A549 (cell line): ENCODE results near the gene OLFML3. TPM values are rescaled to one million over a fixed set of nuclear protein-coding genes. Genes with fewer than 3 reads are reported as not detected.

Source experiments
- ATAC-seq, 2 experiments: fragments of 200-7000 bp in 1 of 2; fragments of >200 bp in 1 of 2; cut with Nextera tagmentation in 1 of 2; cut with Tn5 transposase in 1 of 2; 3 replicates each; pipeline versions ENCODE4 v1.8.0 to v1.9.1; 2018 to 2020; ENCODE audit warnings: mild to moderate bottlenecking in 1 of 2, moderate library complexity in 1 of 2
- CTCF ChIA-PET: fragments of 300-600 bp; sonication (Branson Sonifier 250); formaldehyde crosslinking; extraction: SDS; loops from one replicate; lab custom pipeline; 2021; ENCODE audit warnings: antibody characterized with exemption, inconsistent platforms; lab: Yijun Ruan, JAX
- POLR2A ChIA-PET: fragments of 350-600 bp; formaldehyde crosslinking; extraction: SDS; loops from one replicate; lab custom pipeline; 2021; ENCODE audit warnings: antibody characterized with exemption, inconsistent platforms; lab: Yijun Ruan, JAX
- DNase-seq, 2 experiments: peaks; one replicate each; pipeline versions ENCODE4 v3.0.0 to v3.0.0-alpha.2; 2011 to 2016; ENCODE audit warnings: low read depth in 1 of 2, low spot score in 1 of 2
- FAIRE-seq: peaks from 2 replicates; lab custom pipeline; 2011; peaks lifted over from hg19 to GRCh38; lab: Jason Lieb, UNC
- H3K27ac ChIP-seq, 2 experiments: fragments of >200 bp; sonication (Bioruptor Twin); formaldehyde crosslinking; 3 replicates each; pipeline ENCODE4 v1.5.1; 2016 to 2017
- H3K4me1 ChIP-seq: fragments of >200 bp; sonication (Bioruptor Twin); formaldehyde crosslinking; 3 replicates; pipeline ENCODE4 v1.6.1; 2016
- H3K4me2 ChIP-seq: fragments of >200 bp; sonication (Bioruptor Twin); formaldehyde crosslinking; 3 replicates; pipeline ENCODE4 v1.6.1; 2016
- H3K4me3 ChIP-seq: fragments of >200 bp; sonication (Bioruptor Twin); formaldehyde crosslinking; 3 replicates; pipeline ENCODE4 v1.5.1; 2016
- H3K9me3 ChIP-seq: fragments of >200 bp; sonication (Bioruptor Twin); formaldehyde crosslinking; 3 replicates; pipeline ENCODE4 v1.6.1; 2016
- CBX2 ChIP-seq: fragments of 200-600 bp; sonication (generic); IDR thresholded peaks from 2 replicates; pipeline ENCODE4 v1.6.1; 2016; ENCODE audit warnings: low read depth, mild to moderate bottlenecking, borderline replicate concordance
- CHD2 ChIP-seq: fragments of 150-350 bp; IDR thresholded peaks from 2 replicates; pipeline ENCODE4 v1.6.1; 2014; ENCODE audit warnings: low read length; ENCODE audit not compliant: partially characterized antibody
- ESRRA ChIP-seq: fragments of 150-350 bp; IDR thresholded peaks from 2 replicates; pipeline ENCODE4 v1.6.1; 2014; ENCODE audit warnings: mild to moderate bottlenecking, low read length, borderline replicate concordance
- FOSL2 ChIP-seq, 2 experiments: fragments of 450-650 bp in 1 of 2; fragments of >200 bp in 1 of 2; sonication (Bioruptor Twin) in 1 of 2; formaldehyde crosslinking; IDR thresholded peaks; 2 replicates each; pipeline versions ENCODE4 v1.5.0 to v1.6.1; 2016 to 2020; ENCODE audit warnings: mild to moderate bottlenecking in 1 of 2, moderate library complexity in 1 of 2
- FOXS1 ChIP-seq: fragments of 250-450 bp; sonication (Bioruptor Pico); IDR thresholded peaks from 2 replicates; pipeline ENCODE4 v1.5.0; 2020; ENCODE audit warnings: mild to moderate bottlenecking, moderate library complexity
- GATA3 ChIP-seq: IDR thresholded peaks from 2 replicates; pipeline ENCODE4 v1.6.1; 2012; ENCODE audit warnings: borderline replicate concordance
- HDAC2 ChIP-seq: fragments of 200-600 bp; sonication (generic); IDR thresholded peaks from 2 replicates; pipeline ENCODE4 v1.6.1; 2016
- HEYL ChIP-seq: fragments of 250-450 bp; sonication (Bioruptor Pico); IDR thresholded peaks from 2 replicates; pipeline ENCODE4 v1.8.0; 2021; ENCODE audit warnings: mild to moderate bottlenecking, moderate library complexity
- JUN ChIP-seq, 2 experiments: fragments of >200 bp; sonication (Bioruptor Twin); formaldehyde crosslinking; IDR thresholded peaks; 2 replicates in 1 of 2; 3 replicates in 1 of 2; pipeline ENCODE4 v1.6.1; 2016 to 2017
- KDM5A ChIP-seq: fragments of 200-600 bp; sonication (generic); IDR thresholded peaks from 2 replicates; pipeline ENCODE4 v1.6.1; 2016; ENCODE audit warnings: antibody characterized with exemption, mild to moderate bottlenecking
- MAX ChIP-seq: IDR thresholded peaks from 2 replicates; pipeline ENCODE4 v1.6.1; 2012
- NR3C1 ChIP-seq: fragments of >200 bp; sonication (Bioruptor Twin); formaldehyde crosslinking; IDR thresholded peaks from 3 replicates; pipeline ENCODE4 v1.6.1; 2017
- PHF8 ChIP-seq: fragments of 200-600 bp; sonication (generic); IDR thresholded peaks from 2 replicates; pipeline ENCODE4 v1.6.1; 2016; ENCODE audit warnings: low read depth, mild to moderate bottlenecking, antibody characterized with exemption, moderate library complexity, borderline replicate concordance
- POLR2A ChIP-seq: IDR thresholded peaks from 2 replicates; pipeline ENCODE4 v1.6.1; 2012; ENCODE audit warnings: mild to moderate bottlenecking, low read length
- RCOR1 ChIP-seq: fragments of 150-350 bp; IDR thresholded peaks from 2 replicates; pipeline ENCODE4 v1.6.1; 2014; ENCODE audit warnings: antibody characterized with exemption, low read length, low read depth
- REST ChIP-seq: fragments of 200-600 bp; sonication (generic); IDR thresholded peaks from 2 replicates; pipeline ENCODE4 v1.6.1; 2016; ENCODE audit warnings: antibody characterized with exemption, mild to moderate bottlenecking, moderate library complexity
- RNF2 ChIP-seq: fragments of 200-600 bp; sonication (generic); IDR thresholded peaks from 2 replicates; pipeline ENCODE4 v1.6.1; 2016; ENCODE audit warnings: low read depth, mild to moderate bottlenecking, antibody characterized with exemption, moderate library complexity, borderline replicate concordance
- SMC3 ChIP-seq: fragments of >200 bp; sonication (Bioruptor Twin); formaldehyde crosslinking; IDR thresholded peaks from 3 replicates; pipeline ENCODE4 v1.6.1; 2018; ENCODE audit warnings: inconsistent platforms
- TP53 ChIP-seq: fragments of 250-450 bp; sonication (Bioruptor Pico); IDR thresholded peaks from 2 replicates; pipeline ENCODE4 v1.5.0; 2021; ENCODE audit warnings: mild to moderate bottlenecking, moderate library complexity
- USF2 ChIP-seq: fragments of 450-650 bp; IDR thresholded peaks from 2 replicates; pipeline ENCODE4 v1.6.1; 2014; ENCODE audit warnings: antibody characterized with exemption
- ZC3H11A ChIP-seq: fragments of 450-650 bp; IDR thresholded peaks from 2 replicates; pipeline ENCODE4 v1.6.1; 2014; ENCODE audit warnings: antibody characterized with exemption, mild to moderate bottlenecking
- ZNF302 ChIP-seq: fragments of 250-450 bp; sonication (Bioruptor Pico); IDR thresholded peaks from 2 replicates; pipeline ENCODE4 v1.9.0; 2021; ENCODE audit warnings: inconsistent platforms, mild to moderate bottlenecking, moderate library complexity
- ZSCAN20 ChIP-seq: fragments of 250-450 bp; sonication (Bioruptor Pico); IDR thresholded peaks from 2 replicates; pipeline ENCODE4 v1.8.0; 2022; ENCODE audit warnings: mild to moderate bottlenecking, moderate library complexity
- WGBS: methylation state at CpG from one replicate; pipeline ENCODE4 v1.1.6; 2017; ENCODE audit errors: missing lambda C conversion rate; 5-methylcytosine and 5-hydroxymethylcytosine counted together
- polyA plus RNA-seq, 4 experiments: library from polyadenylated mRNA; depleted of rRNA in 3 of 4; stranded (reverse); fragments of >200 nt; fragmentation: RNase III in 1 of 4; extraction: RNeasy Plus Mini Kit Qiagen cat#74134 plus additional on column Dnase treatment in 1 of 4; gene quantifications; 2 replicates in 3 of 4; 3 replicates in 1 of 4; pipeline ENCODE4 v1.2.3, GENCODE V29; 2011 to 2017
- TF ChIP-seq, protein P1 (sequence below): fragments of >200 bp; sonication (Bioruptor Twin); formaldehyde crosslinking; IDR thresholded peaks from 3 replicates; pipeline ENCODE4 v1.6.1; 2016
- TF ChIP-seq, protein P2 (sequence below): IDR thresholded peaks from 2 replicates; pipeline ENCODE4 v1.6.1; 2012
- TF ChIP-seq, protein P3 (sequence below): IDR thresholded peaks from 2 replicates; pipeline ENCODE4 v1.6.1; 2012; ENCODE audit warnings: low read depth, borderline replicate concordance

OLFML3 gene
- polyA plus RNA-seq, 2 of the 4 experiments (the other 2 are of a cell fraction) = 1.2 to 9.3 TPM

DNA sequence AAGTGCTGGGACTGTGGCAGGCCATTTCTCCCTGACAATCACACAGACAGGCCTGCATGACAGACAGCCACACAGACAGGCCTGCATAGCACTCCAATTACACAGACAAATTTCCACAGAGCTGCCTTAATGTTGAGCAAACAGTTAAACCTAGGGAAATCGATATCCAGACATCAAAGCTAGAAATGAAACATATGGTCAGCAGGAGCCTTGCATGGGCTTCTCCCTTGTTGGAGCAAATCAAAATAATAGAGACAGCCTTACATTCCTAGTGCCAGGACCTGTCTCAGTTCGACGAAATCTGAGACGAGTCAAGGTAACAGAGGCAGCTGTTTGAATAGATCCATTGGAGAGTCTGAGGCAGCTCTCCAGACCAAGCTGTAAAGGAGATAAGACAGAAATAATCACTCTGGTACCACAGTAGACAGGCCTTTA lies 42.4 kb downstream of the OLFML3 start:
- ChIA-PET POLR2A (no interaction called here), CTCF (no interaction called here)
- no peaks in the 10 kb centered on the region for H3K4me1 ChIP-seq
- H3K9me3 ChIP-seq = no peaks in the 10 kb centered on the region
- TF ChIP-seq, protein P1, sequence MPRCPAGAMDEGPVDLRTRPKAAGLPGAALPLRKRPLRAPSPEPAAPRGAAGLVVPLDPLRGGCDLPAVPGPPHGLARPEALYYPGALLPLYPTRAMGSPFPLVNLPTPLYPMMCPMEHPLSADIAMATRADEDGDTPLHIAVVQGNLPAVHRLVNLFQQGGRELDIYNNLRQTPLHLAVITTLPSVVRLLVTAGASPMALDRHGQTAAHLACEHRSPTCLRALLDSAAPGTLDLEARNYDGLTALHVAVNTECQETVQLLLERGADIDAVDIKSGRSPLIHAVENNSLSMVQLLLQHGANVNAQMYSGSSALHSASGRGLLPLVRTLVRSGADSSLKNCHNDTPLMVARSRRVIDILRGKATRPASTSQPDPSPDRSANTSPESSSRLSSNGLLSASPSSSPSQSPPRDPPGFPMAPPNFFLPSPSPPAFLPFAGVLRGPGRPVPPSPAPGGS = no peak
- TF ChIP-seq HEYL (CRISPR knock-in tag) (no peak), POLR2A (no peak), ZNF302 (CRISPR knock-in tag) (no peak), FOXS1 (CRISPR knock-in tag) (no peak), CHD2 (no peak), SMC3 (no peak), GATA3 (no peak)
- TF ChIP-seq, protein P2, sequence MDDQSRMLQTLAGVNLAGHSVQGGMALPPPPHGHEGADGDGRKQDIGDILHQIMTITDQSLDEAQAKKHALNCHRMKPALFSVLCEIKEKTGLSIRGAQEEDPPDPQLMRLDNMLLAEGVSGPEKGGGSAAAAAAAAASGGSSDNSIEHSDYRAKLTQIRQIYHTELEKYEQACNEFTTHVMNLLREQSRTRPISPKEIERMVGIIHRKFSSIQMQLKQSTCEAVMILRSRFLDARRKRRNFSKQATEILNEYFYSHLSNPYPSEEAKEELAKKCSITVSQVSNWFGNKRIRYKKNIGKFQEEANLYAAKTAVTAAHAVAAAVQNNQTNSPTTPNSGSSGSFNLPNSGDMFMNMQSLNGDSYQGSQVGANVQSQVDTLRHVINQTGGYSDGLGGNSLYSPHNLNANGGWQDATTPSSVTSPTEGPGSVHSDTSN = no peak
- TF ChIP-seq, all 56 proteins: peak for 0
- H3K27ac ChIP-seq = no peak overlapping the region
- FAIRE-seq (no peak), DNase-seq (no peak), ATAC-seq (no peak)
- H3K4me2 ChIP-seq = no peak overlapping the region
- 67% methylated on average over 4 of the region's 4 CpGs for WGBS
- no peak overlapping the region for H3K4me3 ChIP-seq

DNA sequence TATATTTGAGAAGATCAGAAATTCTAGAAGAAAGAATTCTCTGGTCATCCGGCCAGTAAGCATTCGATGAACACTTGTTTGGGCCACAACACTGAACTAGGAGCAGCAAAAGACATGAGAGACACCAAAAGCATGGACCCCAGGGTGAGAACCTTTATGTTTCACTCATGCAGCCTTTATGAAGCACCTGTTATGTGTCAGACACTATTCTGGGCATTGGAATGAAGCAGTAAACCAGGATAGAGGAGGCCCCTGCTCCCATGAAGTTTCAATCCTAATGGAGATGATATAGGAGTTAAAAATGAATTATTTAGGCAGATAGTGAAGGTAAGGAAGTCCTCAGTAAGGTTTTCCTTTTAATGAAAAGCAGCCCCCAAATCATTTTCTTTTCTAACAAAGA lies 43.6 kb downstream of the OLFML3 start:
- 88% methylated on average over 2 of the region's 2 CpGs for WGBS
- Histone ChIP-seq H3K4me2 (no peak overlapping the region), H3K4me1 (no peaks in the 10 kb centered on the region), H3K9me3 (no peaks in the 10 kb centered on the region), H3K4me3 (no peak overlapping the region), H3K27ac (no peak overlapping the region)
- ChIA-PET CTCF (no interaction called here), POLR2A (no interaction called here)
- ATAC-seq (no peak), FAIRE-seq (no peak), DNase-seq (no peak)
- no peak for TF ChIP-seq TP53
- TF ChIP-seq RCOR1 = no peak
- TF ChIP-seq, protein P3, sequence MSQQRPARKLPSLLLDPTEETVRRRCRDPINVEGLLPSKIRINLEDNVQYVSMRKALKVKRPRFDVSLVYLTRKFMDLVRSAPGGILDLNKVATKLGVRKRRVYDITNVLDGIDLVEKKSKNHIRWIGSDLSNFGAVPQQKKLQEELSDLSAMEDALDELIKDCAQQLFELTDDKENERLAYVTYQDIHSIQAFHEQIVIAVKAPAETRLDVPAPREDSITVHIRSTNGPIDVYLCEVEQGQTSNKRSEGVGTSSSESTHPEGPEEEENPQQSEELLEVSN = no peak
- TF ChIP-seq ZSCAN20 (CRISPR knock-in tag) = no peak
- no peak for TF ChIP-seq PHF8
- TF ChIP-seq ESRRA = no peak
- no peak for TF ChIP-seq JUN (IDR thresholded peaks at IDR 0.05)
- no peak for TF ChIP-seq FOSL2 (IDR thresholded peaks at IDR 0.05)
- TF ChIP-seq FOSL2 (CRISPR knock-in tag; IDR thresholded peaks at IDR 0.05) = no peak
- no peak for TF ChIP-seq ZC3H11A
- no peak for TF ChIP-seq USF2
- TF ChIP-seq HDAC2 = no peak
- TF ChIP-seq REST = no peak
- TF ChIP-seq CBX2 = no peak
- TF ChIP-seq, protein P2 = no peak
- no peak for TF ChIP-seq MAX
- no peak for TF ChIP-seq KDM5A
- no peak for TF ChIP-seq NR3C1
- no peak for TF ChIP-seq RNF2
- TF ChIP-seq CHD2 = no peak
